ENCODE measurements around the gene LMF1.
"Not testable (repeated sequence)": the region's sequence is repeated elsewhere in the genome, so short reads cannot be mapped to it uniquely, and the experiment has no call there.

Gene LMF1

GRCh38 chr16:842711-843560, 127.8 kb downstream of the LMF1 start:
- DNase-seq = no peak

- no peak for DNase-seq
Measured at GRCh38 chr16:842061-842476, 128.7 kb downstream of the LMF1 start.

GRCh38 chr16:841455-842060, 129.2 kb downstream of the LMF1 start:
- DNase-seq = no peak

- DNase-seq = no peak
Measured at GRCh38 chr16:840561-841454, 130.0 kb downstream of the LMF1 start.

- DNase-seq = no peak
Measured at GRCh38 chr16:839643-840408, 131.0 kb downstream of the LMF1 start.

GRCh38 chr16:838741-839140, 132.0 kb downstream of the LMF1 start:
- no peak for DNase-seq

- DNase-seq = not testable (repeated sequence)
Measured at GRCh38 chr16:836822-837221, 134.0 kb downstream of the LMF1 start.

GRCh38 chr16:836221-836620, 134.6 kb downstream of the LMF1 start:
- no peak for DNase-seq

- no peak for DNase-seq
Measured at GRCh38 chr16:835373-835772, 135.4 kb downstream of the LMF1 start.

- no peak for DNase-seq
Measured at GRCh38 chr16:833411-833810, 137.4 kb downstream of the LMF1 start.

GRCh38 chr16:832652-833336, 138.0 kb downstream of the LMF1 start:
- DNase-seq = no peak

GRCh38 chr16:831571-832413, 139.0 kb downstream of the LMF1 start:
- DNase-seq = no peak

- DNase-seq = no peak
Measured at GRCh38 chr16:830871-831570, 139.8 kb downstream of the LMF1 start.

- DNase-seq = no peak
Measured at GRCh38 chr16:830107-830870, 140.5 kb downstream of the LMF1 start.

GRCh38 chr16:828891-829290, 141.9 kb downstream of the LMF1 start:
- no peak for DNase-seq

- DNase-seq = no peak
Measured at GRCh38 chr16:827513-827912, 143.3 kb downstream of the LMF1 start.

GRCh38 chr16:825341-826061, 145.3 kb downstream of the LMF1 start:
- DNase-seq = no peak

GRCh38 chr16:824601-825000, 146.2 kb downstream of the LMF1 start:
- DNase-seq = no peak

GRCh38 chr16:824194-824593, 146.6 kb downstream of the LMF1 start:
- DNase-seq = no peak

Measured in effector CD8-positive, alpha-beta T cell (primary cell).